GM13977 (cell line): ENCODE measurements around the gene P4HA2.

ENCODE experiments used
- DNase-seq: peaks from one replicate; pipeline ENCODE4 v3.0.0; 2012; ENCODE audit warnings: low spot score
- in situ Hi-C: fragments of 300-500 bp; cut with MboI; formaldehyde crosslinking; loops from one replicate; pipeline ENCODE4 v1.12.0; 2022; ENCODE audit warnings: low sequenced_read_pairs, low pct_unique_long_range_greater_than_20kb, mixed read lengths, inconsistent platforms; ENCODE audit not compliant: unreplicated experiment
- TF ChIP-seq, protein P1 (sequence below): IDR thresholded peaks from 2 replicates; pipeline ENCODE4 v1.5.1; 2012; ENCODE audit warnings: mild to moderate bottlenecking, control low read depth; ENCODE audit not compliant: insufficient read depth; ENCODE audit errors: extremely low read depth, missing control alignments

Gene P4HA2

DNA sequence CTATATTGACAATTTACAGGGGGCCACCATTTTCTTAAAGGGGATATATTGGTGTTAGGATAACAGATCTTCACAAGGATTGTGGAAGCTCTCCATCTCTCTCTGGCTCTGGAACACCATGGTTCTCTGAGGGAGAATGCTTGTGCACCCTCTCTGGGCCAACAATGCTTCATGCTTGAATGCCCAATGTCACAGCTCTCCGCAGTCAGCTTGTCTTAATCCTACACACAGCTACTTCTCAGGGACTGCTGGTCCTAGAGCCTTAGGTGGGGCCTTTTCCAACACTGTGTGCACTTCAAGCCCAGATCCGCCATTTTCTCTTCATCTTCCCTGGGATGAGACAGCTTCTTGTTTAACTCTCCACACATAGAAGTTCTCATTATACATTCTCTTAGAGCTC is 22.9 kb upstream of the P4HA2 start:
- TF ChIP-seq, protein P1, sequence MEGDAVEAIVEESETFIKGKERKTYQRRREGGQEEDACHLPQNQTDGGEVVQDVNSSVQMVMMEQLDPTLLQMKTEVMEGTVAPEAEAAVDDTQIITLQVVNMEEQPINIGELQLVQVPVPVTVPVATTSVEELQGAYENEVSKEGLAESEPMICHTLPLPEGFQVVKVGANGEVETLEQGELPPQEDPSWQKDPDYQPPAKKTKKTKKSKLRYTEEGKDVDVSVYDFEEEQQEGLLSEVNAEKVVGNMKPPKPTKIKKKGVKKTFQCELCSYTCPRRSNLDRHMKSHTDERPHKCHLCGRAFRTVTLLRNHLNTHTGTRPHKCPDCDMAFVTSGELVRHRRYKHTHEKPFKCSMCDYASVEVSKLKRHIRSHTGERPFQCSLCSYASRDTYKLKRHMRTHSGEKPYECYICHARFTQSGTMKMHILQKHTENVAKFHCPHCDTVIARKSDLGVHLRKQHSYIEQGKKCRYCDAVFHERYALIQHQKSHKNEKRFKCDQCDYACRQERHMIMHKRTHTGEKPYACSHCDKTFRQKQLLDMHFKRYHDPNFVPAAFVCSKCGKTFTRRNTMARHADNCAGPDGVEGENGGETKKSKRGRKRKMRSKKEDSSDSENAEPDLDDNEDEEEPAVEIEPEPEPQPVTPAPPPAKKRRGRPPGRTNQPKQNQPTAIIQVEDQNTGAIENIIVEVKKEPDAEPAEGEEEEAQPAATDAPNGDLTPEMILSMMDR: no peak
- in situ Hi-C loops: no loop called here
- no peak for DNase-seq

DNA sequence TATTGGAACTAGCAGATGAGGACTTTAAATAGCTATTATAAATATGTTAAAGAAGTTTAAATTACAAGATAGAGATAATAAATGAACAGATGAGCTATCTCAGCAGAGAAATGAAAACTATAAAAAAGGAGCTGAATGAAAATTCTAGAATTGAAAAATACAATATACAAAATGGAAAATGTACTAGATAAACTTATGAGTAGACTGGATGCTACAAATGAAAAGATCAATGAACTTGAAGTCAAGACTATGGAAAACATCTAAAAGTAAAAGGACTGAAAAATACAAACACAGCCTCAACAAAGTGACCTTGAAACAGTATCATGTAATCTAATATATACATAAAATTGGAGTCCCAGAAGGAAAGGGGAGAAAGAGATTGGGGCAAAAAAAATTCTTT is 19.2 kb upstream of the P4HA2 start:
- TF ChIP-seq, protein P1: no peak
- in situ Hi-C loops: no loop called here
- DNase-seq: no peak

DNA sequence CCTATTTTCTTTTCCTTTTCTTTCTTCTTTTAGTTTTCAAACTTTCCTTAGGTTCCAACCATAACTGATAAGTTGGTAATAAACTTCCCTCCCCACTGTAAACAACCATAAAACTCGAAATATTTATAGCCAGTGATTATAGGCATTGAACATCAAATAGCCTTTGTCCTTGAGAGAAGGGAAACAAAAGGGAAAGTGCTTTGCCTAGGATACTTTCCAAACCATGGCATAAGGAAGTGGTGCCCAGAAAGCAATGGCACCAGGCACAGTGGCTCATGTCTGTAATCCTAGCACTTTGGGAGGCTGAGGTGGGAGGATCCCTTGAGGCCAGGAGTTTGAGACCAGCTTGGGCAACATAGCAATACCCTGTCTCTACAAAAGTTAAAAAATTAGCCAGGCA is 17.9 kb upstream of the P4HA2 start:
- no peak for DNase-seq
- in situ Hi-C loops: no loop called here
- TF ChIP-seq, protein P1: no peak

DNA sequence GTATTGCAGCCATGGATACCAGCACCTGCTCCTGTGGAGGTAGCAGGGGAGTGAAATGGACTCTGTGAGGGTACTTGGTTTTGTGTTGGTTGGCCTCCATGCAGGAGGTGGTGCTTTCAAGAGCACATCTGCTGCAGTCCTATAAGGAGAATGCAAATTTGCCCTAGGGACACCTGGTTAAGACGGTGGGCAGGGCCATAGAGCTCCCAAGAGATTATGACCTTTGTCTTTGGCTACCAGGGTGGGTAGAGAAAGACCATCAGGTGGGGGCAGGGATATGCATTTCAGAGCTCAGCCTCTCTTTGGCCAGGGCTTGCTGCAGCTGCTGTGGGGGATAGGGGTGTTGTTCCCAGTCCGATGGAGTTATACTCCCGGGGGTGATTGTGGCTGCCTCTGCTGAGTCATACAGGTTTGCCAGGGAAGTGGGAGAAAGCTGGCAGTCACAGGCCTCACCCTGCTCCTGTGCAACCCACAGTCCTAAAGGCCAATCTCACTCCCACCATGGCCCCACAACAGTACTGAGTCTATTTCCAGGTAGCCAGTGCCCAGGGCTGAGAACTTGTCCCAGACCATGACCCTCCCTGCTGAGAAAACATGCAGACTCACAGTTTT is 15.8 kb upstream of the P4HA2 start:
- in situ Hi-C loops: no loop called here
- TF ChIP-seq, protein P1: no peak

DNA sequence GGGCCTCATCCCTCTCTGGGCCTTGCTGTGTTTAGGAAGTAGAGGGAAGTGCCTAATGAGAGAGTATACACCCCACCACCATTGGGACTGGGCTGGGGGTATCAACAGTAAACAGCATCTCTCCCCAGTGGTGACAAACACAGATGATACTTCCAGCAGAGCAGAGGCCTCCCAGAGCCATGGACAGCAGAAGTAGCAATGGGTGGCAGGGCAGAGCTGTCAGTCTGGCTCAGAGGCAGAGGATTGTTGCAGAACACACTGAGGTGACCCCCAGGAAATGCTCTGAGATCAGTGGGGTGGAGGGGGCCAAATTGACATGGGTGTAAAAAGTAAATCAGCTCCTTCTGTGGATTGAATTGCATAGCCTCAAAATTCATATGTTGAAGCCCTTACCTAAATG is 12.1 kb upstream of the P4HA2 start:
- DNase-seq: no peak
- in situ Hi-C loops: no loop called here
- TF ChIP-seq, protein P1: no peak

More for the DNA sequence above, 15.8 kb upstream of the P4HA2 start:
- no peak for DNase-seq

DNA sequence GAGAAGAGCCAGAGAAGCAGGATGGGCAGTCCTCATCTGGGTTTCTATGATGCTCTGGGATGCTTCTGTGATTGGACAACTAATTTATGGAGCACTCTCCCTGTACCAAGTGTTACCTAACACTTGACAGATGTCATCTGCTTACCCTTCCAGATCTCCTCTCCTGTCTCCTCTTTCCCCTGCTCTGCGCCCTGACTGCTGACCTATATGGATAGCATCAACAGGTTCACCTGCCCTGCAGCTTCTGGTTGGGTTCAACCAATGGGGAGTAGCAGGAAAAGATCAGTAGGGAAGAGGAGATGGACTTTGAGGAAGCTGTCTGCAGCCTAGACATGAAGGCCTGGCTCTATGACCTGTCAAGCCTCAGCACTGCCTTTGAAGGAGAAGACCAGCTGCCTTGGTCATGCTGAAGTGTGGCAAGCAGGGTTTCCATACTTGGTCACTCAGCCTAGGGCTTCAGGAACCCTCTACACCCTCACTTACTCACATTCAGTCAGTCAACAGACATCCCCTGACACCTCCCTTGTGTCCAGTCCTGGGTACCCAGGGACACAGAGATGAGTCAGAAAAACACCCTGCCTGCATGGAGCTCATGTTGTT is 11.3 kb upstream of the P4HA2 start:
- TF ChIP-seq, protein P1: no peak
- DNase-seq: no peak
- in situ Hi-C loops: no loop called here
